Breast epithelium (tissue), 4 donors: ENCODE results near the gene SLC6A9. TPM values are rescaled to one million over a fixed set of nuclear protein-coding genes. Genes with fewer than 3 reads are reported as not detected.

Experiments used
- DNase-seq, 2 donors: peaks; one replicate each; pipeline ENCODE4 v3.0.0-alpha.2; 2019; ENCODE audit warnings: low spot score in 2 of 2
- H3K27ac ChIP-seq, 2 donors: fragments of 200-600 bp; sonication (generic) in 1 of 2; one replicate each; pipeline ENCODE4 v1.5.1; 2016 to 2019; ENCODE audit warnings: mild to moderate bottlenecking in 1 of 2
- H3K27me3 ChIP-seq, 2 donors: fragments of 200-600 bp; sonication (generic) in 1 of 2; one replicate each; pipeline versions ENCODE4 v1.5.1 to v1.6.0; 2017 to 2019; ENCODE audit warnings: control low read depth in 1 of 2, mild to moderate bottlenecking in 1 of 2
- H3K36me3 ChIP-seq: fragments of 200-600 bp; one replicate; pipeline ENCODE4 v1.5.1; 2019
- H3K4me1 ChIP-seq, 2 donors: fragments of 200-600 bp; sonication (generic); one replicate each; pipeline ENCODE4 v1.5.1; 2016 to 2019; ENCODE audit warnings: control low read depth in 1 of 2
- H3K4me3 ChIP-seq, 3 donors: fragments of 200-600 bp; sonication (generic); 1 replicate in 2 of 3; 2 replicates in 1 of 3; pipeline ENCODE4 v1.5.1; 2016 to 2019; ENCODE audit warnings: mild to moderate bottlenecking in 3 of 3, moderate library complexity in 2 of 3
- H3K9me3 ChIP-seq, 2 donors: fragments of 200-600 bp; sonication (generic) in 1 of 2; one replicate each; pipeline ENCODE4 v1.5.1; 2016 to 2019; ENCODE audit warnings: control low read depth in 1 of 2
- CTCF ChIP-seq, 3 donors: fragments of 450-650 bp; IDR thresholded peaks; one replicate each; pipeline ENCODE4 v1.5.1; 2016 to 2017; ENCODE audit warnings: antibody characterized with exemption in 3 of 3, mild to moderate bottlenecking in 3 of 3, moderate library complexity in 3 of 3
- POLR2A ChIP-seq: fragments of 450-650 bp; IDR thresholded peaks from one replicate; pipeline ENCODE4 v1.6.1; 2016; ENCODE audit warnings: antibody characterized with exemption, mild to moderate bottlenecking, moderate library complexity
- POLR2AphosphoS5 ChIP-seq, 3 donors: sonication (generic); formaldehyde crosslinking; IDR thresholded peaks; one replicate each; pipeline ENCODE4 v1.6.1; 2017; ENCODE audit warnings: antibody characterized with exemption in 3 of 3
- intact Hi-C: fragments of 100-400 bp; cut with DNase I; formaldehyde crosslinking; loops from one replicate; pipeline ENCODE4 v1.15.1; 2023; ENCODE audit warnings: low total_unique reads
- total RNA-seq, 3 donors: library from RNA; depleted of rRNA; stranded (reverse); fragments of >200 nt; gene quantifications; one replicate each; pipeline ENCODE4 v1.1.0, GENCODE V29; 2016

Gene SLC6A9
- total RNA-seq, 3 donors from 2014 or later: 0.32 to 5.1 (median 3.9) TPM

DNA sequence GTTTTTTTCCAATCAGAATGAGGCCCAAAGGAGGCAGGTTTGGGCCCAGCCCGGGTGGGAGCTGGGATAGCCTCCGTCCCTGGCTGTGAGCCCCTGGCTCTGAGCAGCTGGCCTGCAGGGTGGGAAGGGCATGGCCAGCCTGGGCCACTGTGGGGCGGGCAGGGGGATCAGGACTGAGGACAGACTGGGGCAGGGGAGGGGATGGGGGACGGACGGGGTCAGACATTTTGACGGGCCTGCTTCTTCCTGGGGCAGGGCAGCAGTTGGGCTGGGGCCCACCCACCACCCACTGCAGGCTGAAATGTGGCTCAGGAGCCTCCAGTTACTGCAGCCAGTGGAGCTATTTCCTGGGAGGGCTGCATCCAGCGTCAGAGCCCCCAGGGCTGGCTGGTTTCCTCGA is 2.5 kb upstream of the SLC6A9 start:
- H3K4me1 ChIP-seq: peaks cover 0 to 12% of the 10 kb centered on the region in 2 donors
- intact Hi-C loops: loop anchor here (10.0 kb wide), 1 partner anchor 269 kb away; no protein-coding TSS in a partner anchor
- TF ChIP-seq POLR2A (no peak), CTCF (IDR thresholded peaks at IDR 0.05) (no peak), POLR2AphosphoS5 (IDR thresholded peaks at IDR 0.05) (no peak)

DNA sequence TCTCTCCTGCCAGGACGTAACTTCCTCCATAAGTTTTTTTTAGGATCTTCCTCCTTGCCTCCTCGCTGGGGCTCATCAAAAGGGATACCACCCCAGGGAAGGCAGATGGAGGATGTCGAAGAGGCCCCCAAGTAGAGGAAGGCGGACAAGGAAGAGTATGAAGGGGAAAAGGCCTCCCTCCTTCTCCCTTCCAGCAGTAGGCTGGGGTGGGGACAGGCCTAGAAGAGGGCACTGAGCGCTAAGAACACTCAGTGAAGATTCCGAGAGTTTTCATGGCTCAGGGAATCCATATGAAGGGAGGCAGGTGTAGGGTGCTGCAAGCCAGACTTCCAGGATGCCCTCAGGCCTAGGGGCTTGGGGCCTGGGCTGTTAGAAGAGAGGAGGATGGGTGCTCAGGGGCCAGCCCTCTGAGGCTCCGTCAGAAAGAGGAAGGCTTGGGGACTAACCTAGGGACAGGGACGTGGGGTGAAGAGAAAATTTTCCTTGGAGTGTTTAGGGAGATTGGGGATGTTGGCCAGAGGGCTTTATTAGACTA is 1.8 kb upstream of the SLC6A9 start:
- no peak overlapping the region for H3K4me3 ChIP-seq
- intact Hi-C loops: loop anchor here (10.0 kb wide), 1 partner anchor 268 kb away; no protein-coding TSS in a partner anchor
- DNase-seq: no peak
- peaks cover 0 to 12% of the 10 kb centered on the region in 2 donors for H3K4me1 ChIP-seq
- H3K27ac ChIP-seq: peak overlapping the region; percentile 40 to 80
- no peaks in the 10 kb centered on the region for H3K36me3 ChIP-seq
- TF ChIP-seq POLR2AphosphoS5 (IDR thresholded peaks at IDR 0.05) (no peak), CTCF (IDR thresholded peaks at IDR 0.05) (no peak)
- no peaks in the 10 kb centered on the region for H3K27me3 ChIP-seq
- no peaks in the 10 kb centered on the region for H3K9me3 ChIP-seq

More for the DNA sequence above, 2.5 kb upstream of the SLC6A9 start:
- Histone ChIP-seq H3K4me3 (no peak overlapping the region), H3K27ac (peak overlapping the region in 1 of 2 donors; percentile 50), H3K9me3 (no peaks in the 10 kb centered on the region), H3K36me3 (no peaks in the 10 kb centered on the region), H3K27me3 (no peaks in the 10 kb centered on the region)
- no peak for DNase-seq

DNA sequence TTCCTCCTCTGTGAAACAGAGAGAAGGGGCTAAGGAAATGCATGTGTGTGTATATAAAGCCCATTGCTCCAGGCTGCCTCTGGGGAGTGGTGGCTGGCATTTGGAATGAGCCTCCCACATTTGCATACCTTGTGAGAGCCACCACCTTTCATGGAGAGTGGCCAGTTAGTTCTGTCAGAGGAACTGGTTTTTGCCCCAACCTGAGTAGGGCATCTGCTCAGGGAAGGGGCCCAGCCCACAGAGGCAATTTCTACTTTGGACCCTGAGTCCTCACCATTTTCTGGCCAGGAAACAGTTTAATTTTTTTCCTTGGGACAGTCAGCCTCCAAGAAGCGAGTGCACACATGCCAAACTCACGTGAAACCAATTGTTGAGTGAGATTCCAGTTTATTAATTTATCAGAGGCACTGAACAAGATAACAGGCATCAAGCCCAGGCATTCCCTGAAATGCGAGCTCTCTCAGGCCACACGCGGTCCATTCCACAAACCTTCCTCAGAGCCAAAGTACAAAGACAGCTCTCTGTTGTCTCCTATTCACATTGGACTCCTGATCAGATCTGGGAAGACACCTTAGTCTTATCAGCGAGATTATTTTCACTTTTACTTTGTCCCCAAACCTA is 1.0 kb upstream of the SLC6A9 start:
- Histone ChIP-seq H3K27ac (peak overlapping the region; percentile 42 to 80), H3K4me1 (peaks cover 0 to 12% of the 10 kb centered on the region in 2 donors), H3K4me3 (no peak overlapping the region), H3K27me3 (no peaks in the 10 kb centered on the region), H3K9me3 (no peaks in the 10 kb centered on the region), H3K36me3 (no peaks in the 10 kb centered on the region)
- TF ChIP-seq POLR2A (no peak), CTCF (IDR thresholded peaks at IDR 0.05) (no peak), POLR2AphosphoS5 (IDR thresholded peaks at IDR 0.05) (no peak)
- DNase-seq: peak in 1 of 2 donors; percentile 46
- intact Hi-C loops: loop anchor here (10.0 kb wide), 1 partner anchor 267 kb away; no protein-coding TSS in a partner anchor

DNA sequence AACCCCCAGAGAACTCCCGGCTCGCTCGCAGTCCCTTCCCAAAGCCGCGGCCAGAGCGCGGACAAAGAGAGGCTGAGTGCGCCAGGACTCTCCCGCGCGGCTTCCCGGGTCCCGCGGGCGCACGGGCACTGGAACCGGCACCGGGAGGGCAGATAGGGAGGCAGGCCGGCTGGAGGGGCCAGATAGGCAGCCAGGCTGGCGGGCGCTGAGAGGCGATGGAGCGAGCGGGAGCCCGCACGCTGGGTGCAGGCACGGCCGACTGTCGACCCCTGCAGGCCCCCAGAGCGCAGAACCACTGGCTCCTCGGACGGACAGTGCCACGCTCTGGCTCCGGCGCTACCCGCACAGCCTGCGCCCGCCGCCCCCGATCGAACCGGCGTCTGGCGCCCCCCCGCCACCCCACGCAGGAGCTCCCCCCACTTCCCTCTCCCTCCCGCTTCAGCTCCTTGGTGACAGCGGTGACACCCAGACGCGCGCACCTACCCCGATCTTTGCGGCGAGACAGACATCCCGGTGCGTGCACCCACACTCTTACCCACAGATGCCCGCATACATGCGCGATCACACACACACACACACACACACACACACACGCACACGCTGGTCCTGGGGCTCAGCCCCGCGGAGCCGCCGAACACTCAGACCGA is 534 bp downstream of the SLC6A9 start:
- Histone ChIP-seq H3K27me3 (no peaks in the 10 kb centered on the region), H3K9me3 (no peaks in the 10 kb centered on the region), H3K4me1 (peaks cover 0 to 12% of the 10 kb centered on the region in 2 donors), H3K27ac (peak overlapping the region; percentile 76 to 80), H3K4me3 (peak overlapping the region; percentile 63 to 84 (median 78)), H3K36me3 (no peaks in the 10 kb centered on the region)
- TF ChIP-seq CTCF (IDR thresholded peaks at IDR 0.05) (no peak), POLR2A (no peak), POLR2AphosphoS5 (IDR thresholded peaks at IDR 0.05) (no peak)
- DNase-seq: peak in 1 of 2 donors; percentile 63
- intact Hi-C loops: loop anchor here (10.0 kb wide), 1 partner anchor 266 kb away; no protein-coding TSS in a partner anchor
